Smooth muscle cell (in vitro differentiated cells): ENCODE measurements around the gene CERS1. TPM values are rescaled to one million over a fixed set of nuclear protein-coding genes. Genes with fewer than 3 reads are reported as not detected.

Source experiments
- DNase-seq: peaks from one replicate; lab custom pipeline; 2025; ENCODE audit not compliant: unreplicated experiment; lab: John Stamatoyannopoulos, UW
- H2AFZ ChIP-seq: fragments of 200-600 bp; sonication (generic); 2 replicates; pipeline ENCODE4 v1.6.0; 2016; ENCODE audit warnings: antibody characterized with exemption, low read depth, mild to moderate bottlenecking
- H3F3A ChIP-seq: fragments of 200-600 bp; sonication (generic); 2 replicates; pipeline ENCODE4 v1.6.0; 2017; ENCODE audit warnings: antibody characterized with exemption, low read depth
- H3K27ac ChIP-seq: fragments of 200-600 bp; sonication (generic); 2 replicates; pipeline ENCODE4 v1.5.1; 2016; ENCODE audit warnings: low read depth, mild to moderate bottlenecking
- H3K27me3 ChIP-seq: fragments of 200-600 bp; sonication (generic); 2 replicates; pipeline ENCODE4 v1.6.1; 2016; ENCODE audit warnings: low read depth, mild to moderate bottlenecking
- H3K36me3 ChIP-seq: fragments of 200-600 bp; sonication (generic); 2 replicates; pipeline ENCODE4 v1.5.1; 2016; ENCODE audit warnings: low read depth
- H3K4me1 ChIP-seq: fragments of 200-600 bp; sonication (generic); 2 replicates; pipeline ENCODE4 v1.5.1; 2016; ENCODE audit warnings: low read depth
- H3K4me2 ChIP-seq: fragments of 200-600 bp; sonication (generic); 2 replicates; pipeline ENCODE4 v1.6.0; 2016; ENCODE audit warnings: mild to moderate bottlenecking
- H3K4me3 ChIP-seq: fragments of 200-600 bp; sonication (generic); 2 replicates; pipeline ENCODE4 v1.5.1; 2016; ENCODE audit warnings: mild to moderate bottlenecking
- H3K79me2 ChIP-seq: fragments of 200-600 bp; sonication (generic); 2 replicates; pipeline ENCODE4 v1.6.0; 2016; ENCODE audit warnings: low read depth, mild to moderate bottlenecking
- H3K9ac ChIP-seq: fragments of 200-600 bp; sonication (generic); 2 replicates; pipeline ENCODE4 v1.6.0; 2016; ENCODE audit warnings: low read depth
- H3K9me3 ChIP-seq: fragments of 200-600 bp; sonication (generic); replicated peaks from 2 replicates; pipeline ENCODE4 v1.5.1; 2016; ENCODE audit warnings: low read depth
- H4K20me1 ChIP-seq: fragments of 200-600 bp; sonication (generic); 2 replicates; pipeline ENCODE4 v1.6.0; 2016; ENCODE audit warnings: low read depth
- WGBS: methylation state at CpG from one replicate; pipeline ENCODE4 v1.1.7; 2016; ENCODE audit warnings: low lambda C conversion rate; 5-methylcytosine and 5-hydroxymethylcytosine counted together
- polyA plus RNA-seq: library from polyadenylated mRNA; unstranded; fragments of >200 nt; fragmentation: Nextera tagmentation; extraction: Ambion mirVana; gene quantifications from 2 replicates; pipeline ENCODE4 v1.2.1, GENCODE V29; 2016
- total RNA-seq: library from RNA; depleted of rRNA; stranded (reverse); fragments of >200 nt; gene quantifications from 2 replicates; pipeline ENCODE4 v1.2.3, GENCODE V29; 2014
- TF ChIP-seq, protein P1 (sequence below): fragments of 200-600 bp; sonication (generic); IDR thresholded peaks from 2 replicates; pipeline ENCODE4 v1.5.1; 2017; ENCODE audit warnings: borderline replicate concordance, mild to moderate bottlenecking, antibody characterized with exemption; ENCODE audit not compliant: insufficient read depth, poor library complexity, severe bottlenecking

Gene CERS1
- total and polyA plus RNA-seq, 2 experiments from 2014 or later = 2.4 to 4.2 TPM

DNA sequence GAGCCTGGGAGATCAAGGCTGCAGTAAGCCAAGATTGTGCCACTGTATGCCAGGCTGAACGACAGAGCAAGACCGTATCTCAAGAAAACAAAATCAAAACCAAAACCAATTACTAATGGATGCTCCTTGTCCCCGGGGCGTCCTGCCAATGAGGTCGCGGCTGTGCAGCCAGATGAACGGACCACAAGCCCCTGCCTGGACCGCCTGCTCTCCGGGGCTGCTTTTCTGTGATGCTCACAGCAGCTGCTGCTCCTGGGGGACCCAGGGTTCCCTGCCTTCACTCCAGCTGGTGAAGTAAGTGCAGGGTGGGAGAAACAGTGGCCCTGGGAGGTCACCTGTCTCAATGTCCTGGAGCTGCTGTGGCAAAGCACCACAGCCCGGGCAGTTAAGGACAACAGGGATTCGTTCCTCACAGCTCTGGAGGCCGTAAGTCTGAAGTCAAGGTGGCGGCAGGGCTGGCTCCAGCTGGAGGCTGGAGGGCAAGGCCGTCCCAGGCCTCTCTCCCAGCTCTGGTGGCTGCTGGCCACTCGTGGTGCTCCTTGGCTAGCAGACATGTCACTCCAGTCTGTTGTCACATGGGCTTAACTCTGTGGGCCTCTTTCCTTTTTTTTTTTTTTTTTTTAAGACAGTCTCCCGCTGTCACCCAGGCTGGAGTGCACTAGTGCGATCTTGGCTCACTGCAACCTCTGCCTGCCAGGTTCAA, 13.1 kb upstream of the CERS1 start:
- Histone ChIP-seq H3K9ac (no peak overlapping the region), H4K20me1 (peaks cover 84% of the 10 kb centered on the region), H3K4me3 (no peak overlapping the region), H3K36me3 (no peaks in the 10 kb centered on the region), H3K4me2 (no peak overlapping the region), H3F3A (no peaks in the 10 kb centered on the region), H3K9me3 (no peaks in the 10 kb centered on the region), H3K79me2 (peaks cover 25% of the 10 kb centered on the region), H2AFZ (no peak overlapping the region), H3K27ac (no peak overlapping the region), H3K4me1 (no peaks in the 10 kb centered on the region), H3K27me3 (no peaks in the 10 kb centered on the region)
- TF ChIP-seq, protein P1, sequence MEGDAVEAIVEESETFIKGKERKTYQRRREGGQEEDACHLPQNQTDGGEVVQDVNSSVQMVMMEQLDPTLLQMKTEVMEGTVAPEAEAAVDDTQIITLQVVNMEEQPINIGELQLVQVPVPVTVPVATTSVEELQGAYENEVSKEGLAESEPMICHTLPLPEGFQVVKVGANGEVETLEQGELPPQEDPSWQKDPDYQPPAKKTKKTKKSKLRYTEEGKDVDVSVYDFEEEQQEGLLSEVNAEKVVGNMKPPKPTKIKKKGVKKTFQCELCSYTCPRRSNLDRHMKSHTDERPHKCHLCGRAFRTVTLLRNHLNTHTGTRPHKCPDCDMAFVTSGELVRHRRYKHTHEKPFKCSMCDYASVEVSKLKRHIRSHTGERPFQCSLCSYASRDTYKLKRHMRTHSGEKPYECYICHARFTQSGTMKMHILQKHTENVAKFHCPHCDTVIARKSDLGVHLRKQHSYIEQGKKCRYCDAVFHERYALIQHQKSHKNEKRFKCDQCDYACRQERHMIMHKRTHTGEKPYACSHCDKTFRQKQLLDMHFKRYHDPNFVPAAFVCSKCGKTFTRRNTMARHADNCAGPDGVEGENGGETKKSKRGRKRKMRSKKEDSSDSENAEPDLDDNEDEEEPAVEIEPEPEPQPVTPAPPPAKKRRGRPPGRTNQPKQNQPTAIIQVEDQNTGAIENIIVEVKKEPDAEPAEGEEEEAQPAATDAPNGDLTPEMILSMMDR = no peak
- 97% methylated on average over 17 of the region's 17 CpGs for WGBS
- no peak for DNase-seq

DNA sequence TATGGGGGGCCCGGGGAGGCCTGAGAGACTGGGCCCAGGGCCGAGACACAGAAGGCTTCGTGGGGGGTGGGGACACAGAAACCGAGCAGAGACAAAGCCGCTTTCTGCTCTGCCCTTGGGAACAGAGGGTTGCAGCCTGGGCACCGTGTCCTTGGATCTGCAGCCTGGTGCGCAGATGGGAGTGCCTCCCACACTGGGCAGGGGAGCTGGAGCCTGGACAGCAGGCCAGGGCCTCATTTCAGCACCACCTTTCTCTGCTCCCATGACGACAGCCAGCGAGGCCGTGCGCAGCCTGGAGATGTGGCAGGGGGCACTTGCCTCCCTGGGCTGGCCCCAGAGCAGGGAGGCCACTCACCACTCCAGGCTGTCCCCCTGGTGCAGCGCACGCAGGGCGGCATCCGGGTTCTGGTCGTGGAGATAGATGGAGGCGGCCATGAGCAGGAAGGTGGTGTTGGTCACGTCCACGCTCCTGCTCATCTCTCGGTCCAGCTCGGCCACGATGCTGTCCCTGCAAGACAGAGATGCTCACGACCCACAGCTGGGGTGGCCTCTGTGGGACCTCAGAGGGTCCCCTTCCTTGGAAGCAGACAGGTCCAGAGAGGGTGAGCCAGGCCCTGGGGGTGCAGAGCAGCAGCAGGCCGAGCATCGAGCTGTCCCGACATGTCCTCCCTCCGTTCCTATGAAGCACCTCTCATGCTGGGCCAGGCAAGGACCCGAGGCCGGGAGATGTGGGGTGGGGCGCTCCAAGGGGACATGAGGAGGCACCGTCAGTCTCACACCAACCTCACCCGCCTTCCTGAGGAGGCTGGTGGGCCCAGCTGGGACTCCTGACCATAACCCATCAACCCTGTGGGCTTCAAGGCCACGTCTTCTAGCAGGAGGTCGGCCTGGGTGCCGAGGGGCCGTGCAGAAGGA, 10.9 kb upstream of the CERS1 start:
- H3K9ac ChIP-seq = no peak overlapping the region
- TF ChIP-seq, protein P1 = no peak
- H3K27ac ChIP-seq = no peak overlapping the region
- no peaks in the 10 kb centered on the region for H3F3A ChIP-seq
- peaks cover 3% of the 10 kb centered on the region for H3K79me2 ChIP-seq
- H3K9me3 ChIP-seq = no peaks in the 10 kb centered on the region
- DNase-seq = no peak
- H2AFZ ChIP-seq = no peak overlapping the region
- no peak overlapping the region for H3K4me2 ChIP-seq
- peaks cover 62% of the 10 kb centered on the region for H4K20me1 ChIP-seq
- WGBS = 97% methylated on average over 36 of the region's 36 CpGs
- H3K4me1 ChIP-seq = no peaks in the 10 kb centered on the region
- H3K4me3 ChIP-seq = no peak overlapping the region
- H3K27me3 ChIP-seq = no peaks in the 10 kb centered on the region
- H3K36me3 ChIP-seq = no peaks in the 10 kb centered on the region

GRCh38 chr19:18905513-18906236, 9.7 kb upstream of the CERS1 start:
- Histone ChIP-seq H3K9me3 (no peaks in the 10 kb centered on the region), H3K9ac (no peak overlapping the region), H2AFZ (no peak overlapping the region), H3K4me1 (no peaks in the 10 kb centered on the region), H3K4me2 (no peak overlapping the region), H3K27me3 (no peaks in the 10 kb centered on the region), H3K36me3 (no peaks in the 10 kb centered on the region), H3K27ac (no peak overlapping the region), H3K79me2 (no peaks in the 10 kb centered on the region), H3K4me3 (no peak overlapping the region), H3F3A (no peaks in the 10 kb centered on the region), H4K20me1 (peaks cover 59% of the 10 kb centered on the region)
- no peak for DNase-seq
- TF ChIP-seq, protein P1 = no peak
- WGBS = 97% methylated on average over 25 of the region's 26 CpGs
